Activated T-cell treated with anti-CD3 and anti-CD28 coated beads, Interleukin-2, amount 50 U/mL, for 4 hours (primary cell): ENCODE results near the gene PRMT6. TPM values are rescaled to one million over a fixed set of nuclear protein-coding genes. Genes with fewer than 3 reads are reported as not detected.
"Not testable (repeated sequence)": the region's sequence is repeated elsewhere in the genome, so short reads cannot be mapped to it uniquely, and the experiment has no call there.

Experiments
- ATAC-seq, 2 donors: fragments of 200-7000 bp; cut with Tn5 transposase; one replicate each; pipeline ENCODE4 v1.10.0; 2021
- DNase-seq: peaks from one replicate; pipeline ENCODE4 v3.0.0-alpha.2; 2020
- H3K27me3 Mint-ChIP-seq: one replicate; pipeline ENCODE4 v1.8.0; 2021; ENCODE audit warnings: low read depth, mixed read lengths
- H3K36me3 Mint-ChIP-seq: one replicate; pipeline ENCODE4 v1.8.0; 2022; ENCODE audit warnings: mixed read lengths; ENCODE audit not compliant: insufficient read depth
- H3K4me1 Mint-ChIP-seq: one replicate; pipeline ENCODE4 v1.8.0; 2021; ENCODE audit warnings: low read depth, mixed read lengths
- H3K4me3 Mint-ChIP-seq: one replicate; pipeline ENCODE4 v1.8.0; 2021; ENCODE audit warnings: mild to moderate bottlenecking, moderate library complexity, mixed read lengths
- H3K9me3 Mint-ChIP-seq: one replicate; pipeline ENCODE4 v1.8.0; 2021; ENCODE audit warnings: mixed read lengths
- total RNA-seq, 3 donors: library from RNA; stranded (reverse); gene quantifications; one replicate each; pipeline ENCODE4 v1.2.1, GENCODE V29; 2021

The PRMT6 gene
- total RNA-seq: 10 to 100 TPM; 24.1 to 28.7 (median 27.3) TPM

DNA sequence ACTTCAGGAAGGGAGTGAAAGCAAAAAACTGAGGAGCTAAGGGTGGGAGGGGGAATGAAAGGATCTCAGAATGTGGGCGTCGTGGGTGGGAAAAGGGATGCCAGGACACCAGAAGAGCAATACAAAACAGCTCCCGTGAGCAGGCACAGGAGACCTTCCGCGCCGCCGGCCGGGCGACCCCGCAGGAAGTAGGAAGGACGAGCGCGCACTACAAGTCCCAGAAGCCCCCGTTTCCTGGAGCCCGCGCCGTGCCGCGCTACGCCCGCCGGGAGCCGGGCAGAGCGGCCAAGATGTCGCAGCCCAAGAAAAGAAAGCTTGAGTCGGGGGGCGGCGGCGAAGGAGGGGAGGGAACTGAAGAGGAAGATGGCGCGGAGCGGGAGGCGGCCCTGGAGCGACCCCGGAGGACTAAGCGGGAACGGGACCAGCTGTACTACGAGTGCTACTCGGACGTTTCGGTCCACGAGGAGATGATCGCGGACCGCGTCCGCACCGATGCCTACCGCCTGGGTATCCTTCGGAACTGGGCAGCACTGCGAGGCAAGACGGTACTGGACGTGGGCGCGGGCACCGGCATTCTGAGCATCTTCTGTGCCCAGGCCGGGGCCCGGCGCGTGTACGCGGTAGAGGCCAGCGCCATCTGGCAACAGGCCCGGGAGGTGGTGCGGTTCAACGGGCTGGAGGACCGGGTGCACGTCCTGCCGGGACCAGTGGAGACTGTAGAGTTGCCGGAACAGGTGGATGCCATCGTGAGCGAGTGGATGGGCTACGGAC is at the start of gene PRMT6:
PRMT6 (plus strand) TSS at position 249 of the 771 bp plus-strand sequence; CDS start at position 291, 42 bp downstream.
- Mint-ChIP-seq H3K27me3 (no peaks in the 10 kb centered on the region), H3K4me1 (peaks cover 26% of the 10 kb centered on the region), H3K9me3 (no peaks in the 10 kb centered on the region), H3K4me3 (peak within 1 kb of the TSS; percentile 97), H3K36me3 (peaks cover 9% of the 10 kb centered on the region)
- DNase-seq: peak; percentile 77
- peak; percentile 97 for ATAC-seq

DNA sequence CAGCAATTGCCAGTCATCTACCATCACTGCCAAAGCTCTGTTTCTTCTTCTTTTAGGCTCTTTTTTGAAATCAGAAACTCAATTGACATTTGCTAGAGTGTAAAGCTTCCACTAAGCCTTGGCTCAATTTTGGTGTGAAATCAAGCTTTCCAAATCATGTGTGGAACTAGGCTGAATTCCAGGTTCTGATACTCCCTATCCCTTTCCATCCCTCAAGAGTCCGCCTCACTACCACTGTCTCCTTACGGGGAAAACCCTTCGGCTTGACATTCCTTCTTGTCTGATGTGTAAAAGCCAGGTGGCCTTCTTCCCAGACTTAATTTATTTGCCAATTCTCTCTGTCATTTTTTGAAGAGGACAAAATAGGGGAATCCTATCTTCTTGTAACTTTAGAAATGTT is 47.2 kb upstream of the PRMT6 start:
- H3K9me3 Mint-ChIP-seq: no peaks in the 10 kb centered on the region
- H3K27me3 Mint-ChIP-seq: peaks cover 11% of the 10 kb centered on the region
- DNase-seq (no peak), ATAC-seq (no peak)
- no peak overlapping the region for H3K4me3 Mint-ChIP-seq
- H3K4me1 Mint-ChIP-seq: no peaks in the 10 kb centered on the region
- H3K36me3 Mint-ChIP-seq: no peaks in the 10 kb centered on the region

DNA sequence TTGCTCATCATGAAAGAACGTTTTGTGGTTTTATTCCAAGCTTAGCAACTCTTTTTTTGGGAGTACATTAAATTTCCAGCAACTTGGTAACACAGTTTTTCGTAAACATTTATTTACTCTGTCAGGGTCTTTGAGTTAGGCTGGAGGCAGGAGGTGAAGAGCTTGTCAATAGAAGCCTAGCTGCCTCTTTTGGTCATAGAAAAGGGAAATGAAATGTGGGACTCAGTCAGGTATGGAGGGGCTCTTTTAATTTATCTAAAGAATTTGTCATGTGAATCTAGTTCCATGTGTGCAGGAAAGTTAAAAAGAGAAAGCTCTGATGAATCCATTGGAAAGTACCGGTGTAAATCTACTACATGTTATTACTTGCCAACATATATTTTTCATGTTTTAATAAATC is 45.9 kb upstream of the PRMT6 start:
- no peaks in the 10 kb centered on the region for H3K4me1 Mint-ChIP-seq
- DNase-seq (no peak), ATAC-seq (no peak)
- H3K36me3 Mint-ChIP-seq: no peaks in the 10 kb centered on the region
- peaks cover 11% of the 10 kb centered on the region for H3K27me3 Mint-ChIP-seq
- no peak overlapping the region for H3K4me3 Mint-ChIP-seq
- no peaks in the 10 kb centered on the region for H3K9me3 Mint-ChIP-seq

DNA sequence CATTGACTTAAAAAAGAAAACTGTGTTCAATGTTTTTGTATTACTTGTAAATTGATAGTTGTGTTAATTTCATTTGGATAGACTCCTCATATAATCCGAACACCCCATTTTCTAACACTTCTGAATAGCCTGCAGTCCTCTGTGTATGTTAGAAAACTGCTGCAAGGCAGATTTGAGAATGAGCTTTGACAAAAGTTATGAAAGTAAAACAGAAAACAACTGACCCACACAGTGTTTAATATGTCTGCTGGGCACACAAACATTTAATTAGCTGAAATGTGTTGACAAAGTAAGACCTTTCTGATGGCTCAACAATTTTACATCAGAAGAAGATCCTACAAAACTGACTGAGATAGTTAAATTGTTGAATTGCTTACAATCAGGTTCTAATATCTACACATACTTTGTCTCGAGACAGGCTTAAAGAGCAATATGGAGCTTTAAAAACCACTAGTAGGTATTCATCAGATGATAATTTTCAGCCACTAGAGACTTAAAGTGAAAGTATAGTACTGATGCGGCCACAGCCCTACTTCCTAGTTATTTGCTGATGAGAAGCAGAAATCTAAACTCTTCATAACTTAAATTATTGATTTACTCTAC is 40.0 kb upstream of the PRMT6 start:
- no peak for DNase-seq
- no peaks in the 10 kb centered on the region for H3K36me3 Mint-ChIP-seq
- no peak overlapping the region for H3K4me3 Mint-ChIP-seq
- no peaks in the 10 kb centered on the region for H3K4me1 Mint-ChIP-seq
- ATAC-seq: no peak
- H3K9me3 Mint-ChIP-seq: no peaks in the 10 kb centered on the region
- H3K27me3 Mint-ChIP-seq: peaks cover 7% of the 10 kb centered on the region

DNA sequence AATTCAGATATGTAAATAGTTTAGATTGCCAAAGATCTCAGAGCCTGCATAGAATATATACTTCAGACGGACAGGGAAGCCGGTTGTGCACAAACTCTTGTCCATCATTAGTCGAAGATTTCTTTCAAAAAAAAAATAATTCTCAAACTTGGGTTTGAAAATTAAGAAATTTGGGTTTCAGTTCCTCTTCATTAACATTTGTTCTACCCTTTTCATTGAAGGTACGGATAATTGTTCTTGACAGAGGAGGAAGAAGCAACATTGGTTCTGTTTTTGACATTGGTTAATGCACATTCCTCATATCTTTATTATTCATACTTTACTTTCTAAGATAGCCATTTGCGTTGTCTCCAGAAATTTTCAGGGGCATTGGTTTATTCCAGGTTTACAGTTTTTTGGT is 38.0 kb upstream of the PRMT6 start:
- no peak overlapping the region for H3K4me3 Mint-ChIP-seq
- H3K9me3 Mint-ChIP-seq: no peaks in the 10 kb centered on the region
- no peaks in the 10 kb centered on the region for H3K36me3 Mint-ChIP-seq
- DNase-seq: no peak
- no peak for ATAC-seq
- H3K27me3 Mint-ChIP-seq: peaks cover 5% of the 10 kb centered on the region
- H3K4me1 Mint-ChIP-seq: no peaks in the 10 kb centered on the region

DNA sequence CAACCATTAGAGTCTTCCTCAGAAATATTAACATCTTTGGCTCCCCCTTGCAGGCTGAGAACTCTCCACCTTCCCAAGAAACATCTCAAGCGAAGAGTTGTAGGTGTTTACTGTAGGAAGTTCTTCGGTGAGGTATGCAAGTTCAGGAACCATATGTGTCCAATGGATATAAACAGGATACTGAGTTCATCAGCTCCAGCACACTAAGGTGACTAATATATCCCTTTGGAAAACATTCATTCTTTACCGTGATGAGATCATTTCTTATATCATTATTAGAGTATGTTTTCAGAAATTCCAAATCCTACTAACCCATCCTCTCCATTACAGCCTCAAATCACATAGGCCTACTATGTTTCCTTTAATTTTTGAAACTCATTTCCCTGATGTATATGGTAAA is 37.3 kb upstream of the PRMT6 start:
- H3K36me3 Mint-ChIP-seq: no peaks in the 10 kb centered on the region
- DNase-seq (no peak), ATAC-seq (no peak)
- H3K27me3 Mint-ChIP-seq: peaks cover 3% of the 10 kb centered on the region
- H3K4me3 Mint-ChIP-seq: no peak overlapping the region
- H3K4me1 Mint-ChIP-seq: no peaks in the 10 kb centered on the region
- H3K9me3 Mint-ChIP-seq: no peaks in the 10 kb centered on the region

DNA sequence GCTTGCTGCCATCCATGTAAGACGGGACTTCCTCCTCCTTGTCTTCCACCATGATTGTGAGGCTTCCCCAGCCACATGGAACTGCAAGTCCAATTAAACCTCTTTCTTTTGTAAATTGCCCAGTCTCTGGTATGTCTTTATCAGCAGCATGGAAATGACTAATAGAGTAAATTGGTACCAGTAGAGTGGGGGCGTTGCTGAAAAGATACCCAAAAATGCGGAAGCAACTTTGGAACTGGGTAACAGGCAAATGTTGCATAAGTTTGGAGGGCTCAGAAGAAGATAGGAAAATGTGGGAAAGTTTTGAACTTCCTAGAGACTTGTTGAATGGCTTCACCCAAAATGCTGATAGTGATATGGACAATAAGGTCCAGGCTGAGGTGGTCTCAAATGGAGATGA is 17.6 kb upstream of the PRMT6 start:
- not testable (repeated sequence) for H3K9me3 Mint-ChIP-seq

DNA sequence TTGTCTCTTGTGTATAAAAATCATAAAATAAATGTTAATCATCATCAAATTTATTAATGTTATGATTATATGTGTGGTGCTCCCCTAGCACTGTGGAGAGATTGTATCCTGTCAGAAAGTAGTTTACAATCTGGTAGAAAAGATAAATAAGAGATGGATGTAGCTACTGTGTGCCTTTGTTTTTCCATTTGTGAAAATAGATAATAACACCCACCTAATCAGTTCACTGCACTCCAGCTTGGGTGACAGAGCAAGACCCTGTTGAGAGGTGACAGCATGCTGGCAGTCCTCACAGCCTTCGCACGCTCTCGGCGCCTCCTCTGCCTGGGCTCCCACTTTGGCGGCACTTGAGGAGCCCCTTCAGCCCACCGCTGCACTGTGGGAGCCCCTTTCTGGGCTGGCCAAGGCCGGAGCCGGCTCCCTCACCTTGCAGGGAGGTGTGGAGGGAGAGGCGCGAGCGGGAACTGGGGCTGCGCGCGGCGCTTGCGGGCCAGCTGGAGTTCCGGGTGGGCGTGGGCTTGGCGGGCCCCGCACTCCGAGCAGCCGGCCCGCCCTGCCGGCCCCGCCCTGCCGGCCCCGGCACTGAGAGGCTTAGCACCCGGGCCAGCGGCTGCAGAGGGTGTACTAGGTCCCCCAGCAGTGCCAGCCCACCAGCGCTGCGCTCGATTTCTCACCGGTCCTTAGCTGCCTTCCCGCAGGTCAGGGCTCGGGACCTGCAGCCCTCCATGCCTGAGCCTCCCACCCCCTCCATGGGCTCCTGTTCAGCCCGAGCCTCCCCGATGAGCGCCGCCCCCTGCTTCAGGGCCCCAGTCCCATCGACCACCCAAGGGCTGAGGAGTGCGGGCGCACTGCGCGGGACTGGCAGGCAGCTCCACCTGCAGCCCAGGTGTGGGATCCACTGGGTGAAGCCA is 11.9 kb upstream of the PRMT6 start:
- not testable (repeated sequence) for H3K4me3 Mint-ChIP-seq, H3K27me3 Mint-ChIP-seq, H3K36me3 Mint-ChIP-seq, H3K4me1 Mint-ChIP-seq, H3K9me3 Mint-ChIP-seq, ATAC-seq, DNase-seq

More for the DNA sequence above, 17.6 kb upstream of the PRMT6 start:
- H3K4me1 Mint-ChIP-seq, H3K27me3 Mint-ChIP-seq, ATAC-seq, H3K4me3 Mint-ChIP-seq, H3K36me3 Mint-ChIP-seq, DNase-seq: not testable (repeated sequence)

DNA sequence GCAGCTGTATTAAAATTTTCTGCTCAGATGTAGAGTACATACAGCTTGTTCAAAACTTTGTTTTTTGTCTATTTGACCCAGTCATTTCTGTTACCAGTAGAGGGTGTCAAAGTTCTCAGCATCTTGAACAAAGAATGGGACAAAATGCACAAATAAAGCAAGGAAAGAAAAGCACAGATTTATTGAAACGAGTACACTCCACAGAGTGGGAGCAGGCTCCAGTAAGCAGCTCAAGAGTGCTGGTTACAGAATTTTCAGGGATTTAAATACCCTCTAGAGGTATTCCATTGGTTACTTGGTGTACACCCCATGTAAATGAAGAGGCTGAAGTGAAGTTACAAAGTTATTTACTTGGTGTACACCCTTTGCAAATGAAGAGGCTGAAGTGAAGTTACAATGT is 8.9 kb upstream of the PRMT6 start:
- H3K27me3 Mint-ChIP-seq: peaks cover 14% of the 10 kb centered on the region
- no peak for ATAC-seq
- no peak for DNase-seq
- H3K4me3 Mint-ChIP-seq: no peak overlapping the region
- H3K36me3 Mint-ChIP-seq: no peaks in the 10 kb centered on the region
- no peaks in the 10 kb centered on the region for H3K9me3 Mint-ChIP-seq
- H3K4me1 Mint-ChIP-seq: no peaks in the 10 kb centered on the region

DNA sequence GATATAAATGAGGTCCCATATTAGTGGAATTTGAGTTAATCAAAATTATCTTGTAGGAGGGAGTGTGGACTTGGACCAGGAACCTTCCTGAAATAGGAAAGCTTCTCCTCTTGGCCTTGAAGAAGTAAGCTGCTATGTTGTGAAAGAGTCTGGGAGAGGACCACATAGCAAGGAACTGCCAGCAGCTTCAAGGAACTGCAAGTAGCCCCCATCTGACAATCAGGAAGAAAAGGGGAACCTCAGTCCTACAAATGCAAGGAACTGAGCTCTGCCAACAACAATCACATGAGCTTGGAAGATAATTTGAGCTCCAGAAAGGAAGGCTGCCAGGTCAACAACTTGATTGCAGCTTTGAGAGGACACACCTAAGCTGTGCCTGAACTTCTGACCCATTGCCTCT is 8.2 kb upstream of the PRMT6 start:
- Mint-ChIP-seq H3K9me3 (no peaks in the 10 kb centered on the region), H3K36me3 (no peaks in the 10 kb centered on the region), H3K4me1 (no peaks in the 10 kb centered on the region), H3K4me3 (no peak overlapping the region), H3K27me3 (peaks cover 14% of the 10 kb centered on the region)
- DNase-seq (no peak), ATAC-seq (no peak)

DNA sequence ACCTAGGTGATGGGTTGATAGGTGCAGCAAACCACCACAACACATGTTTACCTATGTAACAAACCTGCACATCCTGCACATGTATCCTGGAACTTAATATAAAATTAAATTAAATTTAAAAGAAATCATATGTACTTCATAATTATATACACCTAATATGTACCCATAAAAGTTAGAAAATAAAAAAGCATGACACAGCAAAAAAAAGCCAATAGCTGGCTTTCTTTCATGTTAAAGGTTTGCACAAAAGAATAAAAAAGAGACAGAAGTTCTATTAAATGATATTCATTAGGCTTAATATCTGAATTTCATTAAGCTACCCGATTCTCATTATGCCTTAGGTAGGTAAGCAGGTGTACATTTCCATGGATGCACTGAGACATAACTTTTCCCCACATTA is 5.2 kb upstream of the PRMT6 start:
- Mint-ChIP-seq H3K4me1 (peaks cover 2% of the 10 kb centered on the region), H3K27me3 (peaks cover 12% of the 10 kb centered on the region), H3K4me3 (no peak overlapping the region), H3K9me3 (no peaks in the 10 kb centered on the region), H3K36me3 (no peaks in the 10 kb centered on the region)
- ATAC-seq: no peak
- DNase-seq: no peak

DNA sequence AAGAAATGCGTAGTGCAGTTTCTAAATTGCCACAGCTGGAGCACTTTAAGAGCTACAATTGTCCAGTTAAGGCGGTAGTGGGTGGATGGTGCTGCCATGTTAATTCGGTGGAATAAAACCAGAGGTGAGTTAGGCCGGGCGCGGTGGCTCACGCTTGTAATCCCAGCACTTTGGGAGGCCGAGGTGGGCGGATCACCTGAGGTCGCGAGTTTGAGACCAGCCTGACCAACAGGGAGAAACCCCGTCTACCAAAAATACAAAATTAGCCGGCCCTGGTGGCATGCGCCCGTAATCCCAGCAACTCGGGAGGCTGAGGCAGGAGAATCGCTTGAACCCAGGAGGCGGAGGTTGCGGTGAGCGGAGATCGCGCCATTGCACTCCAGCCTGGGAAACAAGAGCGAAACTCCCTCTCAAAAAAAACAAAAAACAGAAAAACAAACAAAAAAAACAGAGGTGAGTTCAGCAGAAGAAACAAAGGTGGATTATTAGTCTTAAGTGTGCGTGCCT is 502 bp upstream of the PRMT6 start:
- peaks cover 26% of the 10 kb centered on the region for H3K4me1 Mint-ChIP-seq
- H3K27me3 Mint-ChIP-seq, H3K9me3 Mint-ChIP-seq, DNase-seq, H3K36me3 Mint-ChIP-seq, ATAC-seq: not testable (repeated sequence)
- H3K4me3 Mint-ChIP-seq: peak overlapping the region; percentile 97

DNA sequence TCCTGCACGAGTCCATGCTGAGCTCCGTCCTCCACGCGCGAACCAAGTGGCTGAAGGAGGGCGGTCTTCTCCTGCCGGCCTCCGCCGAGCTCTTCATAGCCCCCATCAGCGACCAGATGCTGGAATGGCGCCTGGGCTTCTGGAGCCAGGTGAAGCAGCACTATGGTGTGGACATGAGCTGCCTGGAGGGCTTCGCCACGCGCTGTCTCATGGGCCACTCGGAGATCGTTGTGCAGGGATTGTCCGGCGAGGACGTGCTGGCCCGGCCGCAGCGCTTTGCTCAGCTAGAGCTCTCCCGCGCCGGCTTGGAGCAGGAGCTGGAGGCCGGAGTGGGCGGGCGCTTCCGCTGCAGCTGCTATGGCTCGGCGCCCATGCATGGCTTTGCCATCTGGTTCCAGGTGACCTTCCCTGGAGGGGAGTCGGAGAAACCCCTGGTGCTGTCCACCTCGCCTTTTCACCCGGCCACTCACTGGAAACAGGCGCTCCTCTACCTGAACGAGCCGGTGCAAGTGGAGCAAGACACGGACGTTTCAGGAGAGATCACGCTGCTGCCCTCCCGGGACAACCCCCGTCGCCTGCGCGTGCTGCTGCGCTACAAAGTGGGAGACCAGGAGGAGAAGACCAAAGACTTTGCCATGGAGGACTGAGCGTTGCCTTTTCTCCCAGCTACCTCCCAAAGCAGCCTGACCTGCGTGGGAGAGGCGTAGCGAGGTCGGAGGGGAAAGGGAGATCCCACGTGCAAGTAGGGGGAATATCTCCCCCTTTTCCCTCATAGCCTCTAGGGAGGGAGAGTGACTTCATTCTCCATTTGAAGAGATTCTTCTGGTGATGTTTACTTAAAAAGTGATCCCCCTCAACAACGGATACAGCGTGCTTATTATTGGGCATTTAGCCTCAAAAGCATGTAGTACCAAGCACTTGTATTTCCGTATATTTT is 991 bp downstream of the PRMT6 start:
- Mint-ChIP-seq H3K36me3 (peaks cover 9% of the 10 kb centered on the region), H3K4me3 (peak overlapping the region; percentile 97), H3K27me3 (no peaks in the 10 kb centered on the region), H3K9me3 (no peaks in the 10 kb centered on the region), H3K4me1 (peaks cover 26% of the 10 kb centered on the region)
- peak; percentile 44 to 46 for ATAC-seq
- peak; percentile 23 for DNase-seq
